Endothelial cell of umbilical vein (primary cell): ENCODE results near the gene ZMYM1.

Source experiments
- EZH2 ChIP-seq: IDR thresholded peaks from 2 replicates; pipeline ENCODE4 v1.6.1; 2012; ENCODE audit warnings: borderline replicate concordance, low read depth, mild to moderate bottlenecking, moderate library complexity, low read length, inconsistent platforms; ENCODE audit not compliant: severe bottlenecking
- FOS ChIP-seq: IDR thresholded peaks from 2 replicates; pipeline ENCODE4 v1.6.1; 2011; ENCODE audit warnings: mild to moderate bottlenecking, low read length, moderate library complexity, borderline replicate concordance; ENCODE audit not compliant: insufficient read depth
- GATA2 ChIP-seq: IDR thresholded peaks from 2 replicates; pipeline ENCODE4 v1.7.0; 2011; ENCODE audit warnings: low read depth, mild to moderate bottlenecking, moderate library complexity, mixed read lengths, low read length; ENCODE audit not compliant: insufficient read length, insufficient read depth
- MYC ChIP-seq: IDR thresholded peaks from one replicate; pipeline ENCODE4 v1.6.1; 2011; ENCODE audit warnings: mild to moderate bottlenecking, low read depth, low read length
- POLR2A ChIP-seq: IDR thresholded peaks from 2 replicates; pipeline ENCODE4 v1.6.1; 2012; ENCODE audit warnings: low read depth, mild to moderate bottlenecking, control low read depth, low read length
- POLR2AphosphoS5 ChIP-seq: IDR thresholded peaks from 2 replicates; pipeline ENCODE4 v1.6.1; 2012; ENCODE audit warnings: low read depth, mild to moderate bottlenecking, control low read depth, low read length, moderate library complexity; ENCODE audit not compliant: insufficient read depth
- TF ChIP-seq, protein P1 (sequence below), 2 donors: IDR thresholded peaks; 1 replicate in 1 of 2; 2 replicates in 1 of 2; pipeline ENCODE4 v1.5.1; 2011; ENCODE audit warnings: low read length in 2 of 2, mild to moderate bottlenecking in 2 of 2, moderate library complexity in 2 of 2, control low read depth in 1 of 2, inconsistent platforms in 1 of 2, low read depth in 1 of 2; ENCODE audit not compliant: insufficient read depth in 1 of 2; ENCODE audit errors: extremely low read depth in 1 of 2
- TF ChIP-seq, protein P2 (sequence below): IDR thresholded peaks from 2 replicates; pipeline ENCODE4 v1.6.1; 2011; ENCODE audit not compliant: insufficient read depth, insufficient read length

DNA sequence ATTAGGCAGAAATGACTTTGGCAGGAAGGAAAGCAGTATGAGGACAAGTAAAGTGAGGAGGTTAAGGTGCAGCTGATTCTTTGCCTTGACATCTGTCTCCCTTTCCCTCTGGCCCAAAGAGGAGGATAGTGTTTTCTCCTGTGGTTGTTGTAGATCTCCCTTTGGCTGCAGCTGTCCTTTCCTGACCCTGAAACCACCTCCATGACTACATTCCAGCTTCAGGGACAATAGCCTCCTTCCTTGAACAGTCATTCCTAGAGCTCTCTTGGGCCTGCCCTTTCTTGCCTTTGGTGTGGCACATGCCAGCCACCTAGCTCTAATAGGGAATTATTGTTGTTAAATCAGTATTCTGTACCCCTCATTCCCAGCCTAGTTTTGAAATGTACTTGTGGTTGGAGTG lies 6.2 kb downstream of the ZMYM1 start:
- no peak for TF ChIP-seq POLR2A
- no peak for TF ChIP-seq EZH2
- TF ChIP-seq, protein P1, sequence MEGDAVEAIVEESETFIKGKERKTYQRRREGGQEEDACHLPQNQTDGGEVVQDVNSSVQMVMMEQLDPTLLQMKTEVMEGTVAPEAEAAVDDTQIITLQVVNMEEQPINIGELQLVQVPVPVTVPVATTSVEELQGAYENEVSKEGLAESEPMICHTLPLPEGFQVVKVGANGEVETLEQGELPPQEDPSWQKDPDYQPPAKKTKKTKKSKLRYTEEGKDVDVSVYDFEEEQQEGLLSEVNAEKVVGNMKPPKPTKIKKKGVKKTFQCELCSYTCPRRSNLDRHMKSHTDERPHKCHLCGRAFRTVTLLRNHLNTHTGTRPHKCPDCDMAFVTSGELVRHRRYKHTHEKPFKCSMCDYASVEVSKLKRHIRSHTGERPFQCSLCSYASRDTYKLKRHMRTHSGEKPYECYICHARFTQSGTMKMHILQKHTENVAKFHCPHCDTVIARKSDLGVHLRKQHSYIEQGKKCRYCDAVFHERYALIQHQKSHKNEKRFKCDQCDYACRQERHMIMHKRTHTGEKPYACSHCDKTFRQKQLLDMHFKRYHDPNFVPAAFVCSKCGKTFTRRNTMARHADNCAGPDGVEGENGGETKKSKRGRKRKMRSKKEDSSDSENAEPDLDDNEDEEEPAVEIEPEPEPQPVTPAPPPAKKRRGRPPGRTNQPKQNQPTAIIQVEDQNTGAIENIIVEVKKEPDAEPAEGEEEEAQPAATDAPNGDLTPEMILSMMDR (IDR thresholded peaks at IDR 0.05; ENCODE audit: extremely low read depth in 1 of 2, insufficient read depth in 1 of 2, low read depth in 1 of 2, low read length in 2 of 2): no peak
- TF ChIP-seq, protein P2, sequence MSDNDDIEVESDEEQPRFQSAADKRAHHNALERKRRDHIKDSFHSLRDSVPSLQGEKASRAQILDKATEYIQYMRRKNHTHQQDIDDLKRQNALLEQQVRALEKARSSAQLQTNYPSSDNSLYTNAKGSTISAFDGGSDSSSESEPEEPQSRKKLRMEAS: no peak
- no peak for TF ChIP-seq MYC
- no peak for TF ChIP-seq FOS
- no peak for TF ChIP-seq POLR2AphosphoS5
- TF ChIP-seq GATA2: no peak
